Skeletal muscle cell (primary cell): ENCODE measurements around the gene ANKS1B.

Experiments used
- DNase-seq: peaks from one replicate; pipeline ENCODE4 v3.0.0-alpha.2; 2010; ENCODE audit warnings: low read depth
- H3K4me3 ChIP-seq: 2 replicates; pipeline ENCODE4 v1.5.1; 2011; ENCODE audit warnings: low read depth, mild to moderate bottlenecking, control low read depth, low read length, moderate library complexity

Gene ANKS1B

DNA sequence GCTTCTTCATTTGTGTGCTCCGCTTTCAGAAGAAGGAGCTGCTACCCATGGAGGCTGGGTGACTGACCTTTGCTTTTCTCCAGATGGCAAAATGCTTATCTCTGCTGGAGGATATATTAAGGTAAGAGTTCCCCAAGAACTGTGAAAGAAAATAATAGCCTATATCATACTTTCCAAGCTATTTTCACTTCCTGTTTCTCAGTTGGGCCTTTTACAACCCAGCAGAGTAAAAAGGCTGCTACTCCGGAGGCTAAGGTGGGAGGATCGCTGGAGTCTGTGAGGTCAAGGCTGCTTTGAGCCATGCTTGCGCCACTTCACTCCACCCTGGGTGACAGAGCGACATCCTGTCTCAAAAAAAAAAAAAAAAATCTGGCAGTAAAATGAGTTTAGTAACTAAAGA, 1257.5 kb downstream of the ANKS1B start:
- H3K4me3 ChIP-seq: no peak overlapping the region
- DNase-seq: no peak

DNA sequence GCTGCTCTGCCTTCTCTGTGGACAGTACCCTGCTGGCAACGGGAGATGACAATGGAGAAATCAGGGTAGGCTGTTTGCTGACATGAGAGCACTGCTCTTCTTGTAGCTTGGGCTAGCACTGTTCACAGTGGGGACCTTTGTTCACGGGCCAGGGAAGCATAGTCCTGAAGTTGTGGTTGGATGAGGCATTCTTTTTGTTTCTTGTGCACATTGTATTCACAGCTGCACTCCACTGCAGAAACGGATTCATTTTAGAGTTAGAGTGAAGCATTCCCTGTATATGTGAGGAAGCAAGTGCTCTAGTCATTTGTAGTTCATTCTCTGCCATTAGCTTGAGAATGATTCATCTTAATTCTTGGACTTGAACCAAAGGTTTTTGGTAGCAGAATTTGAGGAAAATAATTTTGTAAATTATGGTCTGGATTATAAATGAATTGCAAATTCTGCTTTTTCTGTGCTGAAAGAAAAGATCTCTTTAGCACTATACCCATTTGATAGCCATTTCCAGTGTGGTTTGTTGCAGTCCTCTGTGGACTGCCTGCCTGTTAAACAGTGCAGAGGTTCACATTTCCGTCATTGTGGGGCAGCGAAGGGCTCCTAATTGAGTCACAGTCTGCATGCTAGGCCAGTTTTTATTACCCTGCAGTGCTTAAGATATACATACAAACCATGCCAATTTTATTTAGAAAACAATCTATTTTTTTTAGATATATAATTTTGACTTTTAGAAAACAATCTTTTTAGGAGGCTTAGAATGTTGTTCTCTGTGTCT, 1259.1 kb downstream of the ANKS1B start:
- DNase-seq: no peak
- H3K4me3 ChIP-seq: no peak overlapping the region

DNA sequence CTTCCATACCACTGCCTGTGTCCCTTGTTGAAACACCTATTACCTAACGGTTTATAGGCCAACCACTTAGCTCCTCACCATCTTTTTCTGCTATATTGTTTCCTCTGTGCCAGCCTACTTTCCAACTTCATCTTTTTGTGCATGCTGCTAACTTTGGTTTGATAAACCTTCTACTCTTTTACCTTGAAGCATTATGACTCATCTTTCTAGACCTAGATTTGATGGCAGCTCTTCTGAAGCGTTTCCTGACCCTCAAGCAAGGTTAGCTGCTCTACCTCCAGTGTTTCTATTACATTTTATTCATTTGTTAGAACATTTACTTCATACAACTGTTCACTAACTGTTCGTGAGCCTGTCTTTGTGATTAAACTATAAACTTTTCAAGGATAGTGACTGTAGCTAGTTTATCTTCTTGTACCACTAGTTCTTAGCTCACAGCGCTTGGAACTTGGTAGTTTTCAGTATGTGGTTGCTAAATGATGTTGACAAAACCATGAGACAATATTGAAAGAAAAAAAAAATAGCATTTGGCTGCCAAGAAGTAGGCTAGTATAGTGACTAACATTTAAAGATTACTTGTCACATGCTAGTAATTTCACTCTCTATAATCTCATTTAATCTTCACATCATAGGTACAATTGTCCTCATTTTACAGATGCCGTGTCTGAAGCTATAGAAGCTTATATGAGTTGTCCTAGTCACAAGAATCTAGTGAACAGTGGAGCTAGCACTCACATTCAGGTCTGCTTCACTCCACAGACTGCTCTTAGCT, 1260.2 kb downstream of the ANKS1B start:
- H3K4me3 ChIP-seq: no peak overlapping the region

DNA sequence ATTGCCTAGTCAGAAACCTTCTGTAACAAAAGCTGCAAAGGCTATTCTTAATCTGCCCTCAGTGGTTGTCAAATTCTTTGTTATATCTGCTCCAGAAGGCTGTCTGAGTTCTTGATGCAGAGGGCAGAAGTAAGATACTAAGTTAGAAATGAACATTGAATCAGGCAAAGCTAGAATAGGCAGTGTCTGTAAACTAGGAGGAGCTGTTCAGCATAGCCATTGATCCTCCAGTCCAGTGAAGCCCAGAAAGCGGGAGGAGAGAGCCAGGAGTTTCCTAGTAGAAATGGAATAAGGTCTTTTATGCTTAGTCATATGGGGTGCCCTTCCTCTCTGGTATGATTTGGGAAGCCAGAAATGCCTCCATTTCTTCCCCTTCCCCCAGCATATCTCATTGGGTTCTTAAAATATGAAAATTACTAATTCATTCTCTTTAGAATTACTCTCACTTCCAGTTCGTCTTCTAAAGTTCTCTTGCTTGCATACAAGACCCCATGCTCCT, 1263.5 kb downstream of the ANKS1B start:
- H3K4me3 ChIP-seq: no peak overlapping the region
- DNase-seq: no peak

More for the DNA sequence above, 1260.2 kb downstream of the ANKS1B start:
- DNase-seq: no peak

DNA sequence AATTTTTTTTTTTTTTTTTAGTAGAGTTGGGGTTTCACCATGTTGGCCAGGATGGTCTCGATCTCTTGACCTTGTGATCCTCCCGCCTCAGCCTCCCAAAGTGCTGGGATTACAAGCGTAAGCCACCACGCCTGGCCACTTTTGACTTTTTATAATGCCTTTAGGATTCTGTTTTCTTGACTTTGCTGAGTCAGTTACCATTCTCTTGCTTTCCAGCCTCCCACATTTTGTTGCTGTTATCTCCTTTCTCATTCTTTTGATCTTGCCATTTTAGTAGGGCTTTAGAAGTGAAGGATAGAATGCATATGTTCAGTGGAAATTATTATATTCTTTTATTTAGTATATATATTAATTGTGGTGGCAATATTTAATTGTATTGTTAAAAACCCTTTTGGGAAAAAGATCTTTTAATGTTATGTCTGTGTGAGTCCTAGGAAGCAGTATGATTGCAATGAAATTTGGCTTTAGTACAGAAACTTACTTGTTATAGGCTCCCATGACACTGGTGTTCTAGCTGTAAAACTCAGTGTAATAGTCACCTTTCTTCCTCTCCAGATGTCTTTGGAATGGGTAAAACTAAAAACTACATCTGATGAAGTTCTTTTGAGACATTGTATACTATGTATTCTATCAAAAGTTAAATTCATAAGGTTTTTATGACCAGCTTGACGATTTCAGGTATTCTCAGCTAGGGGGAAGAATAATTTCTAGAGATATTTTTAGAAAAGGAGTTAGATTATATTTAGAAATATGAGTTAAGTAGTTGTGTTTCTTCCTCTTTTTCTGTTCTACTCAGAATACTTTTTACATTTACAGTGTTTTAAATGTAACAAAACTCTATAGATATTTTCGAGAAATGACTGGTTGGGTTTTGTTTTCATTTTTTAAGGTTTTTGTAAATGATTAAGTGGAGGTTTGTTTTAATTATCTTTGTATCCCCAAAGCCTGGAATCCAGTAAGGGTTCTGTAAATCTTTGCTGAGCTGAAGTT, 1264.9 kb downstream of the ANKS1B start:
- no peak overlapping the region for H3K4me3 ChIP-seq
- DNase-seq: no peak

DNA sequence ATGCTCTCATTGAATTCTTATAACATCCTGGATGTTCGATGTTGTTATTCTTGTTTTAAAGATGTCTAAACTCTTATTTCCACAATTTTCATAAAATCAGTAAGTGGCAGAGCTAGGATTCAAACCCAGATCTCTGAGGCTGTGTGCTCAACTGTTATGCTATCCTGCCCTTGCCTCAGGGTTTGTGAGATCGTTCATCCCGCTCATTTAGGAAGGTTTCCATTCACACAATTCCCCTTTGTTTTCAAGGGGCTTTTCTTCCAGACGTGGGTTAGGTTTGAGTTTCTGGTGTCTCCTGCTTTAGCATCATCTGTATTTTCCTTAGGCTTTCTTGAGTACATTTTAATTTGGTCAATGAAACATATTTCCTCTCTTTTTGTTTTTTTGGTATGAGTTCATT, 1270.3 kb downstream of the ANKS1B start:
- H3K4me3 ChIP-seq: no peak overlapping the region
- no peak for DNase-seq

DNA sequence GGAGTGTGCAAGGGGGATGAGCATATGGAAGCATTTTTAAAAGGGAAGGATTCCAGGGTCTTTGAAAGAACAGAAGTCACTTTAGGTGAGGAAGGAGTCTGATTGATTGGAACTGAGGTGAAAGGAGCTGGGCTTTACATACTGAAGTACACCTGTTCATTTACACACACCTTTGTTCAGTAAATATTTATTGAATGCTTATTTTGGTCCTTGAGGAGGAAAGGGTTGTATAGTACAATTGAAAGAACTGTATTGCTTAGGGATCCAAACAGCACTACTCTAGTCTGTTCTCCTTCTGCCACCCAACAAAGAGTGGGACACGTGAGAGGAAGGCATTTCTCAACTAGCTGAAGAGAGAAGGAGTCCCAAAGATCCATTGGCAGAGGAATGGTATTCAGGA, 1275.7 kb downstream of the ANKS1B start:
- no peak overlapping the region for H3K4me3 ChIP-seq
- DNase-seq: no peak

DNA sequence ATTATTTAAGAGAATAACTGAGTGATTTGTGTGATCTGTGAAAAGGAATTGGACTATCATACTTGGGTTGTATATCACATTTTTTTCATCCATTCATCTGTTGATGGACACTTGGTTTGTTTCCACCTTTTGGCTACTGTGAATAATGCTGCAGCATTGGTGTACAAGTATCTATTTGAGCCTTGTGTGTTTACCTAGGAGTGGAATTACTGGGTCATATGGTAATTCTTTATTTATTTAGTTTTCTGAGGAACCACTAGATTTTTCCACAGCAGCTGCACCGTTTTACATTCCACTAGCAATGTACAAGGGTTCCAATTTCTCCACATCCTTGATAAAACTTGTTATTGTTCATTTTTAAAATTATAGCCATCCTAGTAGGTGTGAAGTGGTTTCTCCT, 1283.6 kb downstream of the ANKS1B start:
- DNase-seq: no peak
- no peak overlapping the region for H3K4me3 ChIP-seq

DNA sequence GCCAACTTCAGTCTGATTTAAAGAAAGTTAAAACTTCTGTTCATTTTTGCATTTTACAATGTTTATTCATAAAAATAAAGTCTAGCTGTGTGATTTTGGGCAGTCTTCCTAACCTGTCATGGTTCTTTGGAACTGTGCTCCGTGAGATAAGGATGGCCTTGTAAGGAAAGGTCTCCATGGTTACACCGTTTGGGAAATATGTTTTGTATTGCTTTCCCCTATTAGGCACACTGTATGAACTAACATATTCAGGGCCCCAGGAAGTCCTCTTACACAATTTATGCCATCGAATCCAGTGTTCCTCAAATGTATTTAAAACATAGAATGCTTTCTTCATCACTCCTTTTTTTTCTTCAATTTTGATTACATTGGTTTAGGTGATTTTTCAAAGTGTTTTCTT, 1285.2 kb downstream of the ANKS1B start:
- H3K4me3 ChIP-seq: no peak overlapping the region
- no peak for DNase-seq

DNA sequence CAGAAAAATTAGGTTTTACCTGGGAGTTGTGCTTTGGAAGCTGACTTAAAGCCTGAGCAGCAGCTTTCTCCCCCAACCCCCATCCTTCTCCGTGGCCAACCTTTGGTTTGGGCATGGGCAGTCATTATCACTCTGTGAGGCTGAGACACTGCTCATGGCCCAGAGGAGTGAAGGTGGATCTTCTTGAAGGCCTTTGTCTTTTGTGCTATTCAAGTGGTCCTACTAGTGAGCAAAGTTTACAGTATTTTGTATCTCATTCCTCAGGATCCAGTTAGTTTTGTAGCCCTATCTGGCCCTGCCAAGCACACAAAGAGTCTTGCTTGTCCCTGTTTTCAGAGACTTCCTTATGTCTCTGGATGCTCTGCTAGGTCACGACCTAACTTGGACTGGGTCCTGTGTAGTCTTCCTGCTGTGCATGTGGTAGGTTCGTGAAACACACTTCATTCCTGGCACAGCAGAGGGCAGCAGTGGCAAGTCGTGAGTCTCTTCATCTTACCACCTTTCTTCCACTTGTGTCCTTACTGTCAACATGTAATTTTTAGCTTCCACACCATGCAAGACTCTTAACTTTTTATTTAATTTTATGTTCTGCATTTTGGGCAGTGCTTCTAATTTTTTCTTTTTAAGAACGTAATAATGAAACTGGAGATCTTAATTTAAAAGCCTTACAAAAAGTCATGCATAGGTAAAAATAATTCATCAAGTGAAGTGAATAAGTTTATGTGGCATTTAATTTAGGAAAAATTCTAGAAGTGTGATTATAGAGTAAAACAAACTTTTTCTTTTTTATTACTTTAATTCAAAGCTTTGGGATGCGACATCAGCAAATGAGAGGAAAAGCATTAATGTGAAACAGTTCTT, 1285.9 kb downstream of the ANKS1B start:
- peak; percentile 7 for DNase-seq

DNA sequence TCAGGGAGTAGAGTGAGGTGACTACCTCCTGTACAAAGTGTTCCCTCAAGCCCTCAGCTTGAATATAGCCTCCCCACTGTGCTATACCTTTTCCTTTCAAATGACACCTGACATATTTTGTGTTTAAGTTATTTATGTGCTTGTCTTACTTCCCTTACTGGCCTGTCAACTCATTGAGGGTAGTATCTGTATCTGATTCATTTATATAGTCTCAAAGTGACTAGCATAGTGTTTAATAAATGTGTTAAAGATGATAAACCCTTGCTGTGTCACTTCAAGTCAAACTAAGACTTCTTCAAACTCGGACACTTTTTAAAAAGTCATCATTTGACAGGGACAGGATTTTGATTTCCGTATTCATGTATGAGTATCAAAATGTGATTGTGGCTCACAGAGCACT, 1287.5 kb downstream of the ANKS1B start:
- no peak overlapping the region for H3K4me3 ChIP-seq
- DNase-seq: no peak

More for the DNA sequence above, 1285.9 kb downstream of the ANKS1B start:
- no peak overlapping the region for H3K4me3 ChIP-seq

DNA sequence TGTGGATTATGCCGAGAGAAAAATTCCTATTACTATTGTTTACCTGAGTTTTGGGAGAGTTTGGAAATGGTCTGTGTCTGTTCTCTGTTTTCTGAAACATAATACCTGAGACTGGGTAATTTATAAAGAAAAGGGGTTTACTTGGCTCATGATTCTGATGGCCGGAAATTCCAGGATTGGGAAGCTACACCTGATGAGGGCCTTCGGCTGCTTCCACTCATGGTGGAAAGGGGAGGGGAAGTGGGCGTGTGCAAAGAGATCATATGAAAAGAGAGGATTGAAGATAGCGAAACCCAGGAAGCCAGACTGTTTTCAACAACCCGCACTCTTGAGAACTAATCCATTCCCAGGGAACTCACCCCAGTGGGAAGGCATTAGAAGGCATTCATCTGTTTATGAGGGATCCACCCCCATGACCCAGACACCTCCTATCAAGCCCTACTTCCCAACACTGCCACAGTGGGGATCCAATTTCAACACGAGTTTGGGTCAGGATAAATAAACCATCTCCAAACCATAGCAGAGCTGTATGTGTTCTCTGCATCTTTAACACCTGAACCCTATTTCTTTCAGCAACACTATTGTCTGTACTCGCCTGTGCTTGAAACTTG, 1288.6 kb downstream of the ANKS1B start:
- no peak overlapping the region for H3K4me3 ChIP-seq

DNA sequence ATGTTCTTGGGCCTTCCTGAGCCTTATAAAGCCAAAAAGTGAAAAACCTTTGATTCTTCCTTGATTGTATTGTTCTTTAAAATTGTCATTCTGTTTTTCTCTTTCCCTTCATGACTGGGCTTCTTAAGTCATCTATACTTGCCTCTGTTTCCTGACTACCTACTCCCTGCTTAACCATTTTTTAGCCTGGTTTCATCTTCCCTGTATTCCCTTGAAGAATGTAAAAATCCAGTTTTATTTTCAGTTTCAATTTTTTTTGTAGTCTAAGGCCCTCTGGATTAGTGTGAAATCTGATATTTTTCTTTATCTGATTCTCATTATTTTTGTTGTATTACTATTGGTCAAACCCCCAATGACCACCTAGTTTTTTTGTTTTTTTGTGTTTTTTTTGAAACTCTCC, 1293.4 kb downstream of the ANKS1B start:
- DNase-seq: no peak
- no peak overlapping the region for H3K4me3 ChIP-seq

More for the DNA sequence above, 1288.6 kb downstream of the ANKS1B start:
- no peak for DNase-seq

DNA sequence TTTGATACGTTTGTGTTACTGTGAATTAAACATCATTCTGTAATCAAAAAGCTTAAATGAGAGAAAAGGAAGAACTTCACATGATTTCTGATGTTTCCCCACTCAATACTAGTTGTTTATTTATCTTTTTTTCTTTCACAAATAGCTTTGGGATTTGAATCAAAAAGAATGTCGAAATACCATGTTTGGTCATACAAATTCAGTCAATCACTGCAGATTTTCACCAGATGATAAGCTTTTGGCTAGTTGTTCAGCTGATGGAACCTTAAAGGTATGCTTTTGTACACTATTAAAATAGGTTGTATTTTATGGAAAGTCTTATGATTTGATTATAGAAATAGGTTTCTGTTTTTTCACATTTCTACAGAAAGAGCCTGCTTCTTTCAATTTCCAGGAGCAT, 1298.1 kb downstream of the ANKS1B start:
- H3K4me3 ChIP-seq: no peak overlapping the region
- no peak for DNase-seq
